DLD1 (cell line): Measurements from ENCODE around the gene MYO1E.

Experiments
- in situ Hi-C: cut with HindIII; loops from 2 replicates; pipeline ENCODE4 v1.10.0; 2017; ENCODE audit warnings: low sequenced_read_pairs

MYO1E gene

GRCh38 chr15:59205839-59206622 is 166.6 kb downstream of the MYO1E start:
- in situ Hi-C loops = no loop called here

GRCh38 chr15:59203657-59204056 is 169.0 kb downstream of the MYO1E start:
- in situ Hi-C loops = no loop called here

GRCh38 chr15:59203008-59203407 is 169.7 kb downstream of the MYO1E start:
- in situ Hi-C loops = no loop called here

GRCh38 chr15:59200560-59200959 is 172.1 kb downstream of the MYO1E start:
- in situ Hi-C loops = no loop called here

- in situ Hi-C loops = no loop called here
These were observed 172.8 kb downstream of the MYO1E start for GRCh38 chr15:59199626-59200465.

GRCh38 chr15:59197454-59197853 is 175.2 kb downstream of the MYO1E start:
- in situ Hi-C loops = no loop called here

- in situ Hi-C loops = no loop called here
These were observed 176.3 kb downstream of the MYO1E start for GRCh38 chr15:59196416-59196815.

GRCh38 chr15:59194639-59195325 is 177.9 kb downstream of the MYO1E start:
- in situ Hi-C loops = no loop called here

GRCh38 chr15:59191855-59192237 is 180.8 kb downstream of the MYO1E start:
- in situ Hi-C loops = no loop called here

GRCh38 chr15:59190291-59190690 is 182.4 kb downstream of the MYO1E start:
- in situ Hi-C loops = no loop called here

- in situ Hi-C loops = no loop called here
These were observed 183.4 kb downstream of the MYO1E start for GRCh38 chr15:59189241-59189640.

- in situ Hi-C loops = no loop called here
These were observed 186.2 kb downstream of the MYO1E start for GRCh38 chr15:59186501-59186900.

GRCh38 chr15:59185725-59186124 is 186.9 kb downstream of the MYO1E start:
- in situ Hi-C loops = no loop called here

GRCh38 chr15:59180945-59181600 is 191.6 kb downstream of the MYO1E start:
- in situ Hi-C loops = no loop called here

- in situ Hi-C loops = no loop called here
These were observed 193.0 kb downstream of the MYO1E start for GRCh38 chr15:59179717-59180116.

- in situ Hi-C loops = no loop called here
These were observed 194.4 kb downstream of the MYO1E start for GRCh38 chr15:59178151-59178695.

GRCh38 chr15:59177317-59177660 is 195.4 kb downstream of the MYO1E start:
- in situ Hi-C loops = no loop called here

- in situ Hi-C loops = no loop called here
These were observed 195.9 kb downstream of the MYO1E start for GRCh38 chr15:59176653-59177316.

- in situ Hi-C loops = no loop called here
These were observed 197.5 kb downstream of the MYO1E start for GRCh38 chr15:59174835-59175831.
